ENCODE results near the gene ZNF771. TPM values are rescaled to one million over a fixed set of nuclear protein-coding genes. Genes with fewer than 3 reads are reported as not detected.
A peak's percentile ranks its signal among the peaks of the same experiment; 100 is the strongest.
"Not testable (repeated sequence)": the region's sequence is repeated elsewhere in the genome, so short reads cannot be mapped to it uniquely, and the experiment has no call there.

The ZNF771 gene
- total RNA-seq, 4 donors from 2014 or later = 20.1 to 25.3 (median 22.7) TPM

DNA sequence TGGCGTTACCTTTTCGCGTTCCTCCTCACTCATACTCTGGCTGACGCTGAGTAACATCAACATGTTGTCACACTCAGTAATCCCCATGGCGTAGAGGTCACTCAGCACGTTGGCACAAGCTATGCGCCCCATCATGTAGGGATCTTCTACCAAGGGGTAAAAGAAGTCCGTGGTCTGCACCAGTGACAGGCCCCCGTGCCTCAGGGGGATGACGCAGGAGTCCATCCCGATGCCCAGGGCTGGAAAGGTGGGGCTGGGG, 37.7 kb downstream of the ZNF771 start:
- peaks cover 17 to 27% (median 24%) of the 10 kb centered on the region in 4 donors for H3K4me1 ChIP-seq
- TF ChIP-seq EP300 (IDR thresholded peaks at IDR 0.05) (no peak), POLR2A (IDR thresholded peaks at IDR 0.05; ENCODE audit: low read depth) (no peak), POLR2AphosphoS5 (IDR thresholded peaks at IDR 0.05) (no peak)
- intact Hi-C loops (cut with DNase I) = loop anchor here (10.0 kb wide), 1 partner anchor 170 kb away; the partner anchor contains the start of gene ZNF689
- no peak for DNase-seq (ENCODE audit: extremely low spot score)
- H3K9me3 ChIP-seq = no peaks in the 10 kb centered on the region
- peaks cover 0 to 21% (median 5%) of the 10 kb centered on the region in 4 donors for H3K36me3 ChIP-seq
- H3K4me3 ChIP-seq = peak overlapping the region; percentile 77 to 95 (median 82)
- H3K27me3 ChIP-seq = no peaks in the 10 kb centered on the region
- WGBS = 44% methylated on average over 6 of the region's 11 CpGs
- H3K27ac ChIP-seq (replicated peaks in 1 of 4) = peak overlapping the region; percentile 93 to 99 (median 98)

DNA sequence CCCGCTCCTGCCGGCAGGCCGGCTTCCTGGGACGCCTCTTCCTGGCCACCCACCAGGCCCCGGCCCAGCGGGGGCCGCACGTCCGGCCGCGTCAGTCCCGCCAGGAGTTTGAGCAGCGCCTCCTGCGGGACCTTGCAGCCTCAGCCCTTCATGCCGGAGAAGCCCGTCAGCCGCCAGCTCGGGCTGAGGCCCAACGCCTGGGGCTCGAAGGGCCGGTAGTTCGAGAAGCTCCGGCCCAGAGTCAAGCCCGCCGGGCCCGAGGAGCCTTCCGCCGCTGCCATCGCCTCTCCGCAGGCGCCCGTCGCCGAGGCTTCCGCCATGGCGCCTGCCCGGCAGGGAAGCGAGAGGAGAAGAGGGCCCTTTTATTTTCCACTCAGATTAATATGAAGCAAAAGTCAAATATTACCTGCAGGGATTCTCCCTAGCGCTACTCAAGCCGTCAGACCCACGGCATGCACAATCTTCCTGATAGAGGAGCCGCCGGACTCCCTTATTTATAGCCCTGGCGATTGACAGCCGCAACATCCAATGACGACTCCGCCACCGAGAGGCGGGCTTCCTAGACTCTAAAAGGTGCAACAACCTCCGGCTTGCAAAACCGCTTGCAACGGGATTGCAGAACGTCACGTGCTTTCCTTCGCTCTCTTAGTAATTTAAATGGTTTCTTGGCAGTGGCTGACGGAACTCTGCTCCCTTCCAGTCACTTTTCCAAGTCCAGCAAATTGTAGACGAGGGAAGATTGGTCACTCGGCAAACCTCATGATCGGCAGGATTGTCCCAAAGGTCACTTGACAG, 38.2 kb downstream of the ZNF771 start, which contains the start of gene SEPHS2:
SEPHS2 (minus strand) TSS at position 467 of the 795 bp plus-strand sequence; CDS start at position 320, 147 bp downstream.
- Histone ChIP-seq H3K4me1 (peaks cover 17 to 27% (median 24%) of the 10 kb centered on the region in 4 donors), H3K4me3 (peak within 1 kb of the TSS; percentile 77 to 95 (median 82)), H3K36me3 (peaks cover 0 to 21% (median 5%) of the 10 kb centered on the region in 4 donors), H3K27me3 (no peaks in the 10 kb centered on the region), H3K9me3 (no peaks in the 10 kb centered on the region), H3K27ac (replicated peaks in 1 of 4) (peak within 1 kb of the TSS; percentile 93 to 99 (median 98))
- DNase-seq (ENCODE audit: extremely low spot score) = peak; percentile 99
- TF ChIP-seq, protein P1, sequence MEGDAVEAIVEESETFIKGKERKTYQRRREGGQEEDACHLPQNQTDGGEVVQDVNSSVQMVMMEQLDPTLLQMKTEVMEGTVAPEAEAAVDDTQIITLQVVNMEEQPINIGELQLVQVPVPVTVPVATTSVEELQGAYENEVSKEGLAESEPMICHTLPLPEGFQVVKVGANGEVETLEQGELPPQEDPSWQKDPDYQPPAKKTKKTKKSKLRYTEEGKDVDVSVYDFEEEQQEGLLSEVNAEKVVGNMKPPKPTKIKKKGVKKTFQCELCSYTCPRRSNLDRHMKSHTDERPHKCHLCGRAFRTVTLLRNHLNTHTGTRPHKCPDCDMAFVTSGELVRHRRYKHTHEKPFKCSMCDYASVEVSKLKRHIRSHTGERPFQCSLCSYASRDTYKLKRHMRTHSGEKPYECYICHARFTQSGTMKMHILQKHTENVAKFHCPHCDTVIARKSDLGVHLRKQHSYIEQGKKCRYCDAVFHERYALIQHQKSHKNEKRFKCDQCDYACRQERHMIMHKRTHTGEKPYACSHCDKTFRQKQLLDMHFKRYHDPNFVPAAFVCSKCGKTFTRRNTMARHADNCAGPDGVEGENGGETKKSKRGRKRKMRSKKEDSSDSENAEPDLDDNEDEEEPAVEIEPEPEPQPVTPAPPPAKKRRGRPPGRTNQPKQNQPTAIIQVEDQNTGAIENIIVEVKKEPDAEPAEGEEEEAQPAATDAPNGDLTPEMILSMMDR (IDR thresholded peaks at IDR 0.05) = peak; percentile 49 to 58 (median 50)
- TF ChIP-seq POLR2AphosphoS5 (IDR thresholded peaks at IDR 0.05) = peak; percentile 89 to 97
- peak; percentile 76 for TF ChIP-seq POLR2A (IDR thresholded peaks at IDR 0.05; ENCODE audit: low read depth)
- TF ChIP-seq EP300 (IDR thresholded peaks at IDR 0.05) = no peak
- intact Hi-C loops (cut with DNase I) = loop anchor here (2.0 to 10.0 kb wide), 2 partner anchors 81 to 169 kb away; partner anchors contain the start of genes ZNF689 and ZNF768
- WGBS = under 1% methylated on average over 29 of the region's 59 CpGs

DNA sequence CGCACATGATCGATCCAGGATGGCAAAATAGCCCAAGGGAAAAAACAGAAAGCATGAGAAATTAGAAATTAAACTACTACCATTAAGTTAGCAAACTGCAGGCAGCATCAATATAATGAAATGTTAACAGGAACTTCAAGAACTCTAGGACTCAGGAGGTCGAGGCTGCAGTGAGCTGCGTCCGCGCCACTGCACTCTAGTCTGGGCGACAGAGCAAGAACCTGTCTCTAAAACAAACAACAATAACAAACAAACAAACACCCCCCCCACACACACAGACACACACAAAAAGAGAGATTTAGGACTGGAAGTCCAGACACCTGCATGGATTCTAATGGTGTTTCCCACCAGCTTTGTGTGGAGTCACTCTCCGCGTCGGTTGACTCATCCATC, 38.8 kb downstream of the ZNF771 start:
- 79% methylated on average over 10 of the region's 10 CpGs for WGBS
- Histone ChIP-seq H3K27ac (replicated peaks in 1 of 4) (peak overlapping the region; percentile 93 to 99 (median 98)), H3K9me3 (no peaks in the 10 kb centered on the region), H3K4me1 (peaks cover 17 to 27% (median 24%) of the 10 kb centered on the region in 4 donors), H3K4me3 (peak overlapping the region; percentile 77 to 95 (median 82)), H3K27me3 (no peaks in the 10 kb centered on the region), H3K36me3 (peaks cover 0 to 21% (median 5%) of the 10 kb centered on the region in 4 donors)
- no peak for TF ChIP-seq EP300 (IDR thresholded peaks at IDR 0.05)
- intact Hi-C loops (cut with DNase I) = loop anchor here (2.0 to 10.0 kb wide), 2 partner anchors 81 to 169 kb away; partner anchors contain the start of genes ZNF689 and ZNF768
- DNase-seq (ENCODE audit: extremely low spot score) = no peak

DNA sequence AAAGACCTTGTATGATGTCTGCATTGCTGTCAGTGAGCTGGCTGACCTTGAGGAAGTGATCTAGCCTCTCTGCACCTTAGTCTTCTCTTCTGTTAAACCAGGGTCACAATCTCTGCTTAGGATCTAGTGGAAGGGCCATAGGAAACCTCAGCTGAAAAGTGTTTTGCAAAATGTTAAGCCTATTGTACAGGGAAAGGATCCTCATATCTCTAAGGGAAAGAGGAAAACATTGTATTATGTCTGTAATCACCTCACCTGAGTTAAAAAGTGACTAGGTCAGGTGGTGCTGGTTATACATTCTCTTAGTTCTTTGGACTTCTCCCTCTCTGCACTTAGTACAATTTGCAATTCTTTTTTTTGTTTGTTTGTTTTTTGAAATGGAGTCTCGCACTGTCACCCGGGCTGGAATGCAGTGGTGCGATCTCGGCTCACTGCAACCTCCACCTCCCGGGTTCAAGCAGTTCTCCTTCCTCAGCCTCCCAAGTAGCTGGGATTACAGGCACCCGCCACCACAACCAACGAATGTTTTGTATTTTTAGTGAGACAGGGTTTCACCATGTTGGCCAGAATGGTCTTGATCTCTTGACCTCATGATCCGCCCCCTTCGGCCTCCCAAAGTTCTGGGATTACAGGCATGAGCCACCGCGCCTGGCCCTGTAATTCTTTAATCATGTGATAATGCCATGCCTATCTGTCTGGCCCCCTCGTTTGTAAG, 40.3 kb downstream of the ZNF771 start:
- Histone ChIP-seq H3K4me1 (peaks cover 17 to 27% (median 24%) of the 10 kb centered on the region in 4 donors), H3K4me3 (no peak overlapping the region), H3K9me3 (no peaks in the 10 kb centered on the region), H3K27ac (replicated peaks in 1 of 4) (no peak overlapping the region), H3K27me3 (no peaks in the 10 kb centered on the region), H3K36me3 (peaks cover 0 to 18% (median 5%) of the 10 kb centered on the region in 4 donors)
- 84% methylated on average over 12 of the region's 12 CpGs for WGBS
- intact Hi-C loops (cut with DNase I) = loop anchor here (2.0 to 10.0 kb wide), 2 partner anchors 79 to 167 kb away; partner anchors contain the start of genes ZNF689 and ZNF768
- DNase-seq (ENCODE audit: extremely low spot score) = no peak
- TF ChIP-seq EP300 (IDR thresholded peaks at IDR 0.05) (no peak), POLR2AphosphoS5 (IDR thresholded peaks at IDR 0.05) (no peak), POLR2A (IDR thresholded peaks at IDR 0.05; ENCODE audit: low read depth) (no peak)
- TF ChIP-seq, protein P1 (IDR thresholded peaks at IDR 0.05) = no peak

DNA sequence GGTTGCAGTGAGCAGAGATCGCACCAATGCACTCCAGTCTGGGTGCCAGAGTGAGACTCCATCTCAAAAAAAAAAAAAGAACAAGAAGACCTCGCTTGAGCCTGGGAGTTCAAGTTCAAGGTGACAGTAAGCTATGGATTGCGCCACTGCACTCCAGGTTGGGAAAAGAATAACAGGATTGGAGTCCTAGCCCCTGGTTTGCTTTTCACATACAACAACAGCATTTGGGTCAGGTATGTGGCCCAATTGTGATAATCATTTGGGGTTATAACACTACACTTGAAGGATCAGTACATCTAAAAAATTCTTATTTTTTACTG, 41.7 kb downstream of the ZNF771 start:
- no peaks in the 10 kb centered on the region for H3K9me3 ChIP-seq
- intact Hi-C loops (cut with DNase I) = loop anchor here (10.0 kb wide), 1 partner anchor 166 kb away; the partner anchor contains the start of gene ZNF689
- TF ChIP-seq POLR2A (IDR thresholded peaks at IDR 0.05; ENCODE audit: low read depth) (no peak), EP300 (IDR thresholded peaks at IDR 0.05) (no peak)
- H3K36me3 ChIP-seq = peaks cover 0 to 5% (median 0%) of the 10 kb centered on the region in 4 donors
- DNase-seq (ENCODE audit: extremely low spot score) = no peak
- 90% methylated on average over 3 of the region's 3 CpGs for WGBS
- H3K27me3 ChIP-seq = no peaks in the 10 kb centered on the region
- H3K27ac ChIP-seq (replicated peaks in 1 of 4) = no peak overlapping the region
- H3K4me3 ChIP-seq = no peak overlapping the region
- peaks cover 9 to 19% (median 17%) of the 10 kb centered on the region in 4 donors for H3K4me1 ChIP-seq

DNA sequence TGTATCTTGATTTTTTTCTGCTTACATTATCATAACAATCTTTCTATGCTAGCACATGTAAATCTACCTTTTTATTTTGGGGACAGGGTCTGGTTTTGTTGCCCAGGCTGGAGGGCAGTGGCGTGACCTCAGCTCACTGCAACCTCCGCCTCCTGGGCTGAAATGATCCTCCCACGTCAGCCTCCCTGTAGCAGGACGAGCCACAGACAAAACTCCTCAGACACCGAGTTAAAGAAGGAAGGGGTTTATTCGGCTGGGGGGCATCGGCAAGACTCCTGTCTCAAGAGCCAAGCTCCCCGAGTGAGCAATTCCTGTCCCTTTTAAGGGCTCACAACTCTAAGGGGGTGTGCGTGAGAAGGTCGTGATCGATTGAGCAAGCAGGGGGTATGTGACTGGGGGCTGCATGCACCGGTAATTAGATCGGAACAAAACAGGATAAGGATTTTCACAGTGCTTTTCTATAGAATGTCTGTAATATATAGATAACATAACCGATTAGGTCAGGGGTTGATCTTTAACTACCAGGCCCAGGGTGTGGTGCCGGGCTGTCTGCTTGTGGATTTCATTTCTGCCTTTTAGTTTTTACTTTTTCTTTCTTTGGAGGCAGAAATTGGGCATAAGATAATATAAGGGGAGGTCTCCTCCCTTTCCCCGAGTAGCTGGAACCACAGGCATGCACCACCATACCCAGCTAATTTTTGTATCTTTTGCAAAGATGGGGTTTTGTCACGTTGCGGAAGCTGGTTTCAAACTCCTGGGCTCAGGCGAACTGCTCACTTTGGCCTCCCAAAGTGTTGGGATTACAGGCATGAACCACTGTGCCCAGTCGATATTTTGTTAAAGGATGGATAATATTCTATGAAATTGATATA, 45.5 kb downstream of the ZNF771 start:
- intact Hi-C loops (cut with DNase I) = not testable (repeated sequence)

More for the DNA sequence above, 45.5 kb downstream of the ZNF771 start:
- H3K27me3 ChIP-seq; DNase-seq (ENCODE audit: extremely low spot score); H3K36me3 ChIP-seq; H3K4me3 ChIP-seq; H3K27ac ChIP-seq (replicated peaks in 1 of 4); H3K4me1 ChIP-seq; H3K9me3 ChIP-seq: not testable (repeated sequence)
- 77% methylated on average over 20 of the region's 20 CpGs for WGBS
